CD4-positive, CD25-positive, alpha-beta regulatory T cell (primary cell): ENCODE measurements around the gene ABHD17A. TPM values are rescaled to one million over a fixed set of nuclear protein-coding genes. Genes with fewer than 3 reads are reported as not detected.

Source experiments
- ATAC-seq, 2 donors: fragments of 150-1000 bp; cut with Tn5 transposase; one replicate each; pipeline ENCODE4 v1.10.0; 2021; ENCODE audit warnings: low read depth in 2 of 2, moderate number of reproducible peaks in 2 of 2, moderate library complexity in 1 of 2
- DNase-seq, 3 donors: peaks; one replicate each; pipeline versions ENCODE4 v3.0.0 to v3.0.0-alpha.2; 2012 to 2022; ENCODE audit warnings: mixed read lengths in 1 of 3
- H3K27ac ChIP-seq: one replicate; pipeline ENCODE4 v1.7.0; 2013; ENCODE audit warnings: mild to moderate bottlenecking, low read length; ENCODE audit not compliant: insufficient read depth, poor library complexity, severe bottlenecking
- H3K27me3 ChIP-seq: one replicate; pipeline ENCODE4 v1.7.0; 2013; ENCODE audit warnings: low read length; ENCODE audit not compliant: control insufficient read depth, insufficient read depth
- H3K36me3 ChIP-seq: one replicate; pipeline ENCODE4 v1.7.0; 2013; ENCODE audit warnings: mild to moderate bottlenecking, low read length, moderate library complexity; ENCODE audit not compliant: control insufficient read depth, insufficient read depth
- H3K4me1 ChIP-seq: 2 replicates; pipeline ENCODE4 v1.7.0; 2013; ENCODE audit warnings: mild to moderate bottlenecking, low read length; ENCODE audit not compliant: insufficient read depth, control insufficient read depth, poor library complexity, severe bottlenecking
- H3K4me3 ChIP-seq: one replicate; pipeline ENCODE4 v1.7.0; 2013; ENCODE audit warnings: low read depth, mild to moderate bottlenecking, low read length, moderate library complexity
- H3K9me3 ChIP-seq, 2 experiments: 1 replicate in 1 of 2; 2 replicates in 1 of 2; pipeline ENCODE4 v1.7.0; 2013; ENCODE audit warnings: low read length in 2 of 2, mild to moderate bottlenecking in 1 of 2, moderate library complexity in 1 of 2; ENCODE audit not compliant: control insufficient read depth in 2 of 2
- H3K27ac Mint-ChIP-seq, 3 donors: one replicate each; pipeline ENCODE4 v1.8.0; 2020 to 2022; ENCODE audit warnings: mild to moderate bottlenecking in 3 of 3, mixed read lengths in 3 of 3, moderate library complexity in 2 of 3
- H3K27me3 Mint-ChIP-seq: one replicate; pipeline ENCODE4 v1.8.0; 2022; ENCODE audit warnings: mild to moderate bottlenecking, mixed read lengths
- H3K36me3 Mint-ChIP-seq: one replicate; pipeline ENCODE4 v1.8.0; 2020; ENCODE audit warnings: mixed read lengths
- H3K4me1 Mint-ChIP-seq, 4 donors: one replicate each; pipeline ENCODE4 v1.8.0; 2020 to 2022; ENCODE audit warnings: mixed read lengths in 4 of 4, mild to moderate bottlenecking in 1 of 4
- H3K4me3 Mint-ChIP-seq, 4 donors: one replicate each; pipeline ENCODE4 v1.8.0; 2020 to 2022; ENCODE audit warnings: mild to moderate bottlenecking in 4 of 4, mixed read lengths in 4 of 4, moderate library complexity in 3 of 4
- H3K9me3 Mint-ChIP-seq, 7 donors: one replicate each; pipeline ENCODE4 v1.8.0; 2020 to 2022; ENCODE audit warnings: mixed read lengths in 7 of 7, mild to moderate bottlenecking in 3 of 7, moderate library complexity in 2 of 7
- polyA plus RNA-seq, 4 donors: library from polyadenylated mRNA; unstranded; fragments of 300-500 nt; fragmentation: Illumina TruSeq; gene quantifications; one replicate each; pipeline ENCODE4 v1.2.3, GENCODE V29; 2021
- total RNA-seq: library from RNA; stranded (reverse); gene quantifications from one replicate; pipeline ENCODE4 v1.2.3, GENCODE V29; 2022

The ABHD17A gene
- total and polyA plus RNA-seq, 5 donors from 2014 or later = 139 to 202 (median 152) TPM

- peaks cover 78% of the 10 kb centered on the region for H3K4me1 ChIP-seq
- H3K9me3 ChIP-seq = no peaks in the 10 kb centered on the region
Observed at GRCh38 chr19:1853295-1854038, 31.8 kb downstream of the ABHD17A start.

GRCh38 chr19:1852581-1853128, 32.6 kb downstream of the ABHD17A start:
- Histone ChIP-seq H3K4me1 (peaks cover 71% of the 10 kb centered on the region), H3K36me3 (no peaks in the 10 kb centered on the region), H3K9me3 (no peaks in the 10 kb centered on the region), H3K27ac (peak overlapping the region; percentile 74), H3K4me3 (no peak overlapping the region), H3K27me3 (no peaks in the 10 kb centered on the region)
- Mint-ChIP-seq H3K4me1 (peaks cover 0 to 57% (median 17%) of the 10 kb centered on the region in 4 donors), H3K9me3 (no peaks in the 10 kb centered on the region), H3K4me3 (peak overlapping the region in 2 of 4 donors; percentile 33 to 86), H3K27me3 (peaks cover 4% of the 10 kb centered on the region), H3K27ac (peak overlapping the region in 1 of 3 donors; percentile 62), H3K36me3 (peaks cover 3% of the 10 kb centered on the region)
- DNase-seq = no peak
- no peak for ATAC-seq

More at GRCh38 chr19:1853295-1854038, 31.8 kb downstream of the ABHD17A start:
- H3K4me3 ChIP-seq = no peak overlapping the region
- Mint-ChIP-seq H3K27me3 (peaks cover 4% of the 10 kb centered on the region), H3K27ac (peak overlapping the region; percentile 26 to 93 (median 79)), H3K9me3 (no peaks in the 10 kb centered on the region), H3K36me3 (peaks cover 3% of the 10 kb centered on the region), H3K4me3 (peak overlapping the region; percentile 83 to 94 (median 84)), H3K4me1 (peaks cover 0 to 65% (median 19%) of the 10 kb centered on the region in 4 donors)
- peak; percentile 72 to 90 (median 76) for DNase-seq
- no peaks in the 10 kb centered on the region for H3K27me3 ChIP-seq
- peak; percentile 26 to 30 for ATAC-seq
- H3K27ac ChIP-seq = peak overlapping the region; percentile 51
- H3K36me3 ChIP-seq = no peaks in the 10 kb centered on the region

GRCh38 chr19:1851654-1852580, 33.4 kb downstream of the ABHD17A start:
- H3K36me3 Mint-ChIP-seq = peaks cover 3% of the 10 kb centered on the region

GRCh38 chr19:1850809-1851653, 34.3 kb downstream of the ABHD17A start:
- H3K4me3 Mint-ChIP-seq = peak overlapping the region in 3 of 4 donors; percentile 85 to 92 (median 88)
- no peaks in the 10 kb centered on the region for H3K27me3 ChIP-seq
- H3K4me1 Mint-ChIP-seq = peaks cover 0 to 68% (median 27%) of the 10 kb centered on the region in 4 donors
- no peaks in the 10 kb centered on the region for H3K9me3 ChIP-seq
- H3K4me3 ChIP-seq = no peak overlapping the region
- H3K27me3 Mint-ChIP-seq = peaks cover 4% of the 10 kb centered on the region
- H3K36me3 Mint-ChIP-seq = peaks cover 6% of the 10 kb centered on the region
- peak overlapping the region; percentile 74 for H3K27ac ChIP-seq
- DNase-seq (peak in 1 of 3 donors; percentile 32), ATAC-seq (no peak)
- no peaks in the 10 kb centered on the region for H3K36me3 ChIP-seq
- H3K27ac Mint-ChIP-seq = peak overlapping the region; percentile 89 to 98 (median 91)
- no peaks in the 10 kb centered on the region for H3K9me3 Mint-ChIP-seq
- H3K4me1 ChIP-seq = peaks cover 73% of the 10 kb centered on the region

More at GRCh38 chr19:1851654-1852580, 33.4 kb downstream of the ABHD17A start:
- ATAC-seq (no peak), DNase-seq (peak; percentile 65 to 74 (median 67))
- H3K4me1 ChIP-seq = peaks cover 72% of the 10 kb centered on the region
- H3K27me3 ChIP-seq = no peaks in the 10 kb centered on the region
- peak overlapping the region; percentile 74 for H3K27ac ChIP-seq
- no peak overlapping the region for H3K4me3 ChIP-seq
- Mint-ChIP-seq H3K27me3 (peaks cover 4% of the 10 kb centered on the region), H3K4me3 (peak overlapping the region in 2 of 4 donors; percentile 33 to 92), H3K9me3 (no peaks in the 10 kb centered on the region), H3K27ac (peak overlapping the region; percentile 44 to 77 (median 62)), H3K4me1 (peaks cover 0 to 62% (median 22%) of the 10 kb centered on the region in 4 donors)
- H3K9me3 ChIP-seq = no peaks in the 10 kb centered on the region
- H3K36me3 ChIP-seq = no peaks in the 10 kb centered on the region

- peak overlapping the region; percentile 38 to 92 (median 60) for H3K4me3 Mint-ChIP-seq
- peaks cover 0 to 67% (median 29%) of the 10 kb centered on the region in 4 donors for H3K4me1 Mint-ChIP-seq
- Histone ChIP-seq H3K4me1 (peaks cover 73% of the 10 kb centered on the region), H3K27me3 (no peaks in the 10 kb centered on the region), H3K27ac (no peak overlapping the region), H3K9me3 (no peaks in the 10 kb centered on the region), H3K4me3 (no peak overlapping the region), H3K36me3 (peaks cover 6% of the 10 kb centered on the region)
- DNase-seq = no peak
- peaks cover 9% of the 10 kb centered on the region for H3K36me3 Mint-ChIP-seq
- no peaks in the 10 kb centered on the region for H3K9me3 Mint-ChIP-seq
- no peak for ATAC-seq
- peak overlapping the region in 2 of 3 donors; percentile 21 to 42 for H3K27ac Mint-ChIP-seq
- H3K27me3 Mint-ChIP-seq = peaks cover 4% of the 10 kb centered on the region
Observed at GRCh38 chr19:1849886-1850398, 35.4 kb downstream of the ABHD17A start.

- Histone ChIP-seq H3K36me3 (peaks cover 6% of the 10 kb centered on the region), H3K27me3 (no peaks in the 10 kb centered on the region), H3K27ac (peak overlapping the region; percentile 96), H3K4me1 (peaks cover 73% of the 10 kb centered on the region), H3K4me3 (peak overlapping the region; percentile 34), H3K9me3 (no peaks in the 10 kb centered on the region)
- ATAC-seq (no peak), DNase-seq (no peak)
- Mint-ChIP-seq H3K4me3 (peak overlapping the region; percentile 67 to 93 (median 84)), H3K27ac (peak overlapping the region; percentile 38 to 81 (median 65)), H3K9me3 (no peaks in the 10 kb centered on the region), H3K27me3 (peaks cover 4% of the 10 kb centered on the region), H3K4me1 (peaks cover 0 to 68% (median 26%) of the 10 kb centered on the region in 4 donors), H3K36me3 (peaks cover 9% of the 10 kb centered on the region)
Observed at GRCh38 chr19:1849132-1849474, 36.2 kb downstream of the ABHD17A start.
